NT2/D1 (cell line): Measurements from ENCODE around the gene RGL2.

Experiments used
- YY1 ChIP-seq: IDR thresholded peaks from 2 replicates; pipeline ENCODE4 v1.6.1; 2011; ENCODE audit not compliant: insufficient read length, insufficient read depth
- ZNF274 ChIP-seq: IDR thresholded peaks from 2 replicates; pipeline ENCODE4 v1.6.1; 2011; ENCODE audit warnings: mild to moderate bottlenecking, low read depth, low read length

DNA sequence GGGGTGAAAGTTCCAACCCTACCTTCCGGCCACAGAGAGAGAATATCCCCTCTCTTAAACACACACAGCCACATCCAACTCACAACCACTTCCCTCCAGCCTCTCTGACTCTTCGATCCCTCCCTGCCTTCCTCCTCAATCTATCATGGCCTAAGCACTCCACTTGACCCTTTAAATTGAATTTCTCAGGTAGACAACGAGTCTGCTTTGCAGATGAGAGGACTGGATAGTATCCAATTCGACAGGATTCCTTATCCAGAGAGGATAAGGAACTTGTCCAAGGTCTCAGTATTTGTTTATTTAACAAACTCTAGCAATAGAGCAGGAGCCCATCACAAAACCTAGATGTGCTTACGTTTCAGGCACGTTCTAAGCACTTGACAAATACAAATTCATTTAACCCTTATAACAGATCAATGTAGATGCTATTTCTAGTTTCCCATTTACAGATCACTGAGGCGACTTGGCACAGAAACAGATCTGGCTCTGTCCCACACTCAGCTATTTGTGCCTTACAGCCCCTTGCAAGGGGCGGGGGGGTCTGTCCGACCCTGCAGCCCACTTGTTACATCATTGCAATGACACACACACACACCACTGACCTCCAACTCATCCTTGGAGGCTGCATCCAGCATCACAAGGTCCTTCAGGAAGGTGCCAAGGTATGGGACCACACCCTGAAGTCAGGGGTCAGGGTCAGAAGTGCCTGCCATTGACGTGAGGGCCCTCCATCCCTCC is 4.5 kb downstream of the RGL2 start:
- TF ChIP-seq YY1 (no peak), ZNF274 (no peak)
